Sigmoid colon (tissue), 7 donors: ENCODE measurements around the gene DONSON. TPM values are rescaled to one million over a fixed set of nuclear protein-coding genes. Genes with fewer than 3 reads are reported as not detected.
A peak's percentile ranks its signal among the peaks of the same experiment; 100 is the strongest.
"Not testable (repeated sequence)": the region's sequence is repeated elsewhere in the genome, so short reads cannot be mapped to it uniquely, and the experiment has no call there.

ENCODE experiments used
- DNase-seq: peaks from one replicate; pipeline ENCODE4 v3.0.0-alpha.2; 2019
- H3K27ac ChIP-seq, 4 donors: fragments of 200-600 bp; sonication (generic); one replicate each; pipeline ENCODE4 v1.5.1; 2016 to 2019; ENCODE audit warnings: mild to moderate bottlenecking in 1 of 4
- H3K27me3 ChIP-seq, 3 donors: fragments of 200-600 bp; sonication (generic); one replicate each; pipeline ENCODE4 v1.5.1; 2019; ENCODE audit warnings: mild to moderate bottlenecking in 1 of 3
- H3K36me3 ChIP-seq, 4 donors: fragments of 200-600 bp; sonication (generic); one replicate each; pipeline ENCODE4 v1.5.1; 2016 to 2019
- H3K4me1 ChIP-seq, 4 donors: fragments of 200-600 bp; sonication (generic); one replicate each; pipeline ENCODE4 v1.5.1; 2017 to 2019
- H3K4me3 ChIP-seq, 4 donors: fragments of 200-600 bp; sonication (generic); one replicate each; pipeline ENCODE4 v1.5.1; 2017 to 2019; ENCODE audit warnings: mild to moderate bottlenecking in 2 of 4, moderate library complexity in 1 of 4
- H3K9me3 ChIP-seq, 4 donors: fragments of 200-600 bp in 3 of 4; sonication (generic) in 3 of 4; one replicate each; pipeline versions ENCODE4 v1.5.1 to v1.6.1; 2013 to 2019
- EP300 ChIP-seq, 4 donors: sonication (generic); formaldehyde crosslinking; IDR thresholded peaks; one replicate each; pipeline ENCODE4 v1.6.1; 2017; ENCODE audit warnings: antibody characterized with exemption in 4 of 4
- POLR2A ChIP-seq, 2 donors: fragments of 450-650 bp; IDR thresholded peaks; one replicate each; pipeline ENCODE4 v1.6.1; 2016; ENCODE audit warnings: antibody characterized with exemption in 2 of 2, mild to moderate bottlenecking in 2 of 2, moderate library complexity in 2 of 2
- POLR2AphosphoS5 ChIP-seq, 4 donors: sonication (generic); formaldehyde crosslinking; IDR thresholded peaks; one replicate each; pipeline ENCODE4 v1.6.1; 2017; ENCODE audit warnings: antibody characterized with exemption in 4 of 4
- WGBS, 2 donors: extraction: QIAGEN DNeasy Blood & Tissue Kit; methylation state at CpG; one replicate each; pipeline ENCODE4 v1.1.7; 2013; 5-methylcytosine and 5-hydroxymethylcytosine counted together
- intact Hi-C: fragments of 100-400 bp; cut with DNase I; formaldehyde crosslinking; loops from one replicate; pipeline ENCODE4 v1.15.1; 2023
- polyA plus RNA-seq, 3 donors: library from polyadenylated mRNA; stranded (reverse); fragments of 200-250 nt; gene quantifications; one replicate each; pipeline ENCODE4 v1.2.3, GENCODE V29; 2013
- total RNA-seq, 4 donors: library from RNA; depleted of rRNA; stranded (reverse); fragments of >200 nt; gene quantifications; one replicate each; pipeline ENCODE4 v1.1.0, GENCODE V29; 2016
- TF ChIP-seq, protein P1 (sequence below), 4 experiments: fragments of 450-650 bp in 3 of 4; fragments of 200-600 bp in 1 of 4; IDR thresholded peaks; one replicate each; pipeline ENCODE4 v1.5.1; 2016 to 2019; ENCODE audit warnings: antibody characterized with exemption in 4 of 4, mild to moderate bottlenecking in 3 of 4, moderate library complexity in 2 of 4
- donor health status: healthy with polysubstance abuse.
- donor health status: Bipolar disorder and iron deficiency.
- donor health status: healthy.

DONSON gene, protein sequence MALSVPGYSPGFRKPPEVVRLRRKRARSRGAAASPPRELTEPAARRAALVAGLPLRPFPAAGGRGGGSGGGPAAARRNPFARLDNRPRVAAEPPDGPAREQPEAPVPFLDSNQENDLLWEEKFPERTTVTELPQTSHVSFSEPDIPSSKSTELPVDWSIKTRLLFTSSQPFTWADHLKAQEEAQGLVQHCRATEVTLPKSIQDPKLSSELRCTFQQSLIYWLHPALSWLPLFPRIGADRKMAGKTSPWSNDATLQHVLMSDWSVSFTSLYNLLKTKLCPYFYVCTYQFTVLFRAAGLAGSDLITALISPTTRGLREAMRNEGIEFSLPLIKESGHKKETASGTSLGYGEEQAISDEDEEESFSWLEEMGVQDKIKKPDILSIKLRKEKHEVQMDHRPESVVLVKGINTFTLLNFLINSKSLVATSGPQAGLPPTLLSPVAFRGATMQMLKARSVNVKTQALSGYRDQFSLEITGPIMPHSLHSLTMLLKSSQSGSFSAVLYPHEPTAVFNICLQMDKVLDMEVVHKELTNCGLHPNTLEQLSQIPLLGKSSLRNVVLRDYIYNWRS
- total RNA-seq (1 to 10 TPM; 4.6 to 7.2 (median 5.9) TPM), polyA plus RNA-seq (10 to 100 TPM in 2 of 3 donors, 1 to 10 TPM in 1; 6.0 to 13.4 (median 12.1) TPM)

DNA sequence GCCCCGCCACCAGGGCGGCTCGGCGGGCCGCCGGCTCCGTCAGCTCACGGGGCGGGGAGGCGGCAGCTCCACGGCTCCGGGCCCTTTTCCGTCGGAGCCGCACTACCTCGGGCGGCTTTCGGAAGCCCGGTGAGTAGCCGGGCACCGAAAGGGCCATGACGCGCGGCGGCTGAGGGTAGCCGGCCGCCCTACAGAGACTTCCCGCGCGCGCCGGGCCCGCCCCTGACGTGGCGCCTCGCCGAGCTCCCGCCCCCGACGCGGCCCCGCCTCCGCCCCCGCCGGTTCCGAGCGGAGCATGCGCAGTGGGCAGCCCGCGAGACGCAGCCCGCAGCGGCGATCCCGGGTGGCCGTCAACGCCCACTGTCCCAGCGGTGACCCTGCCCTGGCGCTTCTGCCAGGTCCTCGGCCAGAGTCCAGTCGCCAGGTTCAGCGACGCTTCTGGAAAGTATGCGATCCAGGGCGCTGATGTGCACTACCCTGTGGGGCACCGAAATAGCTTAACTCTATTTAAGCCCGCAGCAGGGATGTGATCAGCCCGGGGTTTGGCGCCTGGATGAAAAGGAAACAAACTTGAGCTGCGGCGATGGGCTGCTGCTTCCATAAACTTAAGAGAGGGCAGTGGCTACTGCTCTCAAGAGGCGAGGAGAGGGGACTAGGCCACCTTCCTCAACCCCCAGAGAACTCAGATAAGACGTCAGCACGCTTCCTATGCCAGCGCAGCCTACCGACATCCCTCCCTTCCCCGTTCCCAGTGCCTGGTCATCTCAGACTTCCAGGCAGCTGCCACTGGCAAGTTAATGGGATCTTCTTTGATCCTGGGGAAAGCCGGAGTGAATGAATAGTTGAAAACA is at the start of gene DONSON:
TSS of gene DONSON (minus strand) at position 200 of the 851 bp plus-strand sequence. CDS start at position 157, 43 bp downstream.
- Histone ChIP-seq H3K27me3 (no peaks in the 10 kb centered on the region), H3K4me1 (peaks cover 0 to 21% (median 13%) of the 10 kb centered on the region in 4 donors), H3K4me3 (peak within 1 kb of the TSS; percentile 48 to 91 (median 78)), H3K36me3 (peaks cover 0 to 5% (median 0%) of the 10 kb centered on the region in 4 donors), H3K27ac (peak within 1 kb of the TSS; percentile 89 to 91 (median 90)), H3K9me3 (no peaks in the 10 kb centered on the region)
- DNase-seq = peak; percentile 91
- WGBS, 2 donors = 0% methylated on average over 78 of the region's 78 CpGs
- intact Hi-C loops = loop anchor here (2.0 kb wide), 1 partner anchor 46 kb away; the partner anchor contains the start of genes GART and SON
- TF ChIP-seq POLR2A (IDR thresholded peaks at IDR 0.05) (no peak), POLR2AphosphoS5 (IDR thresholded peaks at IDR 0.05) (peak; percentile 36 to 60 (median 60)), EP300 (IDR thresholded peaks at IDR 0.05) (no peak)

DNA sequence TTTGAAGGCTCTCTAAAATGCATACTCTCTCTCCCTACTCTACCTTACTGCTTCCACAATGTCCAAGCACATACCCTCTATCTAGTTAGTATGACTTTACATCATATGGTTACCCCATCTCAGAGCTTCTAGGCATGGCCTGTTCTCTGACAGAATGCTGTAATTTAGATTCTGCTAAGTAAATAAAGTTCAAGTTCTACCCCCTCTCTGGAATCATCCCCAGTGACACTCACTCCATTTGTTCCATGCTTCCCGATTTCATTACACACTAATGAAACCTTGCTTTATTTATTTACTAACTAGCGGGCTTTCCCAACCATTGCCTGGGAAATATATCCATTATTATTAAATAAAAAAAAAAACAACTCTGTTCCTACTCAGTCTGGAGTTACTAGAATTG is 45.8 kb upstream of the DONSON start:
- no peak overlapping the region for H3K4me3 ChIP-seq
- no peak overlapping the region for H3K27ac ChIP-seq
- H3K9me3 ChIP-seq = no peaks in the 10 kb centered on the region
- intact Hi-C loops = no loop called here
- H3K36me3 ChIP-seq = peaks cover 0 to 25% (median 3%) of the 10 kb centered on the region in 4 donors
- no peak for DNase-seq
- no peaks in the 10 kb centered on the region for H3K4me1 ChIP-seq
- 85 to 94% methylated on average over 2 of the region's 2 CpGs for WGBS, 2 donors
- no peaks in the 10 kb centered on the region for H3K27me3 ChIP-seq
- TF ChIP-seq POLR2AphosphoS5 (IDR thresholded peaks at IDR 0.05) (no peak), POLR2A (IDR thresholded peaks at IDR 0.05) (no peak), EP300 (IDR thresholded peaks at IDR 0.05) (no peak)
- TF ChIP-seq, protein P1, sequence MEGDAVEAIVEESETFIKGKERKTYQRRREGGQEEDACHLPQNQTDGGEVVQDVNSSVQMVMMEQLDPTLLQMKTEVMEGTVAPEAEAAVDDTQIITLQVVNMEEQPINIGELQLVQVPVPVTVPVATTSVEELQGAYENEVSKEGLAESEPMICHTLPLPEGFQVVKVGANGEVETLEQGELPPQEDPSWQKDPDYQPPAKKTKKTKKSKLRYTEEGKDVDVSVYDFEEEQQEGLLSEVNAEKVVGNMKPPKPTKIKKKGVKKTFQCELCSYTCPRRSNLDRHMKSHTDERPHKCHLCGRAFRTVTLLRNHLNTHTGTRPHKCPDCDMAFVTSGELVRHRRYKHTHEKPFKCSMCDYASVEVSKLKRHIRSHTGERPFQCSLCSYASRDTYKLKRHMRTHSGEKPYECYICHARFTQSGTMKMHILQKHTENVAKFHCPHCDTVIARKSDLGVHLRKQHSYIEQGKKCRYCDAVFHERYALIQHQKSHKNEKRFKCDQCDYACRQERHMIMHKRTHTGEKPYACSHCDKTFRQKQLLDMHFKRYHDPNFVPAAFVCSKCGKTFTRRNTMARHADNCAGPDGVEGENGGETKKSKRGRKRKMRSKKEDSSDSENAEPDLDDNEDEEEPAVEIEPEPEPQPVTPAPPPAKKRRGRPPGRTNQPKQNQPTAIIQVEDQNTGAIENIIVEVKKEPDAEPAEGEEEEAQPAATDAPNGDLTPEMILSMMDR (IDR thresholded peaks at IDR 0.05) = no peak

DNA sequence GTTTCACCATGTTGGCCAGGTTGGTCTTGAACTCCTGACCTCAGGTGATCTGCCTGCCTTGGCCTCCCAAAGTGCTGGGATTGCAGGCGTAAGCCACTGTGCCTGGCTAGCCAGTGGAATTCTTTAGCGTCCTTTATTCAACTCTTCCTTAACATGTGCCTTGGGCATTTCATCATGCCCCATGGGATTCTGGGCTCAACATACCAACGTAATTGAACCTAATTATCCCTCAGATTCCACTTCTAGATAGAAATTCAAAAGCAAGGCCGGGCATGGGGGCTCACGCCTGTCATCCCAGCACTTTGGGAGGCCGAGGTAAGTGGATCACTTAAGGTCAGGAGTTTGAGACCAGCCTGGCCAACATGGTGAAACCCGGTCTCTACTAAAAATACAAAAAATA is 37.7 kb upstream of the DONSON start:
- intact Hi-C loops, H3K4me1 ChIP-seq, H3K4me3 ChIP-seq, H3K27ac ChIP-seq, H3K9me3 ChIP-seq, DNase-seq, H3K27me3 ChIP-seq: not testable (repeated sequence)
- WGBS, 2 donors = 95 to 97% methylated on average over 7 of the region's 7 CpGs
- peaks cover 0 to 59% (median 11%) of the 10 kb centered on the region in 4 donors for H3K36me3 ChIP-seq

DNA sequence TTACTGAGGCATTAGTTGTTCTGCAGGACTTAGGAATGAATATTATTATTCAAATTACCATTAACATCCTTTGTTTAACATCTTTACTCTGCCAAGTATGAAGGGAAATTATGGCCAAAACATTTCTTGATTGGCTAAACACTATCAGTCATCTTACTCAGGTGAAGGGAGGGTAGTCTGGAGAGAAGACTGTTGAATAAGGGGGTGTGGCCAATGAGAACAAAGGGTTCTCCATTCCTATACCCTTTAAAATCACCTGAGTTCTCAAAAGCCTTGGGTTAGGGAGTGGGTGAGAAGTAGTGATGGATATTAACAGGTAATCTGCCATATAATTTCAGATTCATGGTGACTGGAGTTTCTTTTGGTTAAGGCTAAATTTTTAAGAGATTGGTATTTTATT is 33.8 kb upstream of the DONSON start:
- Histone ChIP-seq H3K36me3 (peaks cover 0 to 56% (median 15%) of the 10 kb centered on the region in 4 donors), H3K27me3 (no peaks in the 10 kb centered on the region), H3K27ac (no peak overlapping the region), H3K4me3 (no peak overlapping the region), H3K4me1 (no peaks in the 10 kb centered on the region), H3K9me3 (no peaks in the 10 kb centered on the region)
- TF ChIP-seq EP300 (IDR thresholded peaks at IDR 0.05) = no peak
- no peak for TF ChIP-seq POLR2A (IDR thresholded peaks at IDR 0.05)
- no peak for TF ChIP-seq POLR2AphosphoS5 (IDR thresholded peaks at IDR 0.05)
- TF ChIP-seq, protein P1 (IDR thresholded peaks at IDR 0.05) = no peak
- no peak for DNase-seq
- intact Hi-C loops = no loop called here

DNA sequence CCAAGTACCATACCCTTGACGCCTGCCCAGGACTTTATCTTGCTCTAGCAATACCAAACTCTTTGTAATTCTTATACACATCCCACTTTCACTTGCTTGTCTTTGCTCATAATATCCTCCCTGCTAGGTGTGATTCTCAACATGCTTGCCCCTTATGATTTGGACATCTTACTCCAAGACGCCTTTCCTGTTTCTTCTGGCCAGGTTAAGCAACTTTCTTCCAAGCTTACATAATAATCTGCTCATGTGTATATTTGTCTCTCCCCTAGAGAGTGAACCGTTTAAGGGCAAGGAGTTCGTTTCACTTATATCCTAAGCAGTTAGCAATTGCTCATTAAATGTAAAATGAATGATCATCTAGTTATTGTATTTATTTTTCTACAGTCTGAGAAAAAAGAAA is 31.2 kb upstream of the DONSON start:
- WGBS, 2 donors = 93 to 95% methylated on average over 4 of the region's 4 CpGs
- no peak for DNase-seq

More for the DNA sequence above, 31.2 kb upstream of the DONSON start:
- intact Hi-C loops = no loop called here
- no peaks in the 10 kb centered on the region for H3K4me1 ChIP-seq
- no peak overlapping the region for H3K4me3 ChIP-seq
- peaks cover 0 to 74% (median 17%) of the 10 kb centered on the region in 4 donors for H3K36me3 ChIP-seq
- no peak overlapping the region for H3K27ac ChIP-seq
- H3K27me3 ChIP-seq = no peaks in the 10 kb centered on the region
- TF ChIP-seq EP300 (IDR thresholded peaks at IDR 0.05) (no peak), POLR2AphosphoS5 (IDR thresholded peaks at IDR 0.05) (no peak), POLR2A (IDR thresholded peaks at IDR 0.05) (no peak)
- TF ChIP-seq, protein P1 (IDR thresholded peaks at IDR 0.05) = no peak
- no peaks in the 10 kb centered on the region for H3K9me3 ChIP-seq
